GM06990 (cell line): ENCODE measurements around the gene SLC38A10.

Source experiments
- DNase-seq: peaks from one replicate; pipeline ENCODE4 v3.0.0-alpha.2; 2011; ENCODE audit not compliant: insufficient read length; ENCODE audit errors: extremely low read depth
- H3K27me3 ChIP-seq: replicated peaks from 2 replicates; pipeline ENCODE4 v1.6.0; 2011; ENCODE audit warnings: low read length; ENCODE audit not compliant: control insufficient read depth, insufficient read depth
- H3K36me3 ChIP-seq: 2 replicates; pipeline ENCODE4 v1.5.1; 2011; ENCODE audit warnings: low read length; ENCODE audit not compliant: control insufficient read depth, insufficient read depth
- H3K4me3 ChIP-seq: replicated peaks from 2 replicates; pipeline ENCODE4 v1.5.1; 2011; ENCODE audit warnings: low read depth, mild to moderate bottlenecking, control low read depth, low read length
- CTCF ChIP-seq: IDR thresholded peaks from 2 replicates; pipeline ENCODE4 v1.5.1; 2011; ENCODE audit warnings: low read length, control low read depth, mild to moderate bottlenecking, inconsistent platforms; ENCODE audit not compliant: insufficient read depth, poor library complexity, severe bottlenecking

The SLC38A10 gene

DNA sequence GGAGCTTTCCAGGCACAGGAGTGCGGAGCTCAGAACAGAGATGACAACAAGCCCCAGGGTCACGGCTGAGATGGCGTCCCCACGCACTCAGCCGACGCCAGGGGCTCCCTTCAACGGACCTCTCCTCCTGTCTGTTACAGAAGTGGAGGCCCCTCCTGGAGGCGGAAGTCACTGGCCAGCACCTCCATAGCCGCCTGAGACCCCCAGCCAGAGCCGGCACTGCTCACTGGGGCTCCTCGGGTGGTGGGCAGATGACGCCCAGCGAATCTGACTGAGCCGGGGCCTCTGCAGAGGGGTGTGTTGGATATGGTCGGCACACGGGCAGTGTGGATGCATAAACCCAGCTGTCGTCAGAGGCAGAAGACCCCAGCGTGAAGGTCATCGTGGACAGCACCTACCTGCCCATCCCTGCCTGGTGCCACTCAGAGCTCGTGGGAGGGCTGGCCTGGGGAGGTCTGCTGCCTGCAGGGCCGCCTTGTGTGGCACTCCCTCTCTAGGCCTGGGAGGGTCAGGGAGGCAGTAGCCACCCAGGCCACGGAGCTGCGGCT, 36.0 kb downstream of the SLC38A10 start:
- no peak overlapping the region for H3K4me3 ChIP-seq
- no peak for TF ChIP-seq CTCF
- H3K36me3 ChIP-seq = peaks cover 51% of the 10 kb centered on the region
- no peaks in the 10 kb centered on the region for H3K27me3 ChIP-seq
- no peak for DNase-seq

DNA sequence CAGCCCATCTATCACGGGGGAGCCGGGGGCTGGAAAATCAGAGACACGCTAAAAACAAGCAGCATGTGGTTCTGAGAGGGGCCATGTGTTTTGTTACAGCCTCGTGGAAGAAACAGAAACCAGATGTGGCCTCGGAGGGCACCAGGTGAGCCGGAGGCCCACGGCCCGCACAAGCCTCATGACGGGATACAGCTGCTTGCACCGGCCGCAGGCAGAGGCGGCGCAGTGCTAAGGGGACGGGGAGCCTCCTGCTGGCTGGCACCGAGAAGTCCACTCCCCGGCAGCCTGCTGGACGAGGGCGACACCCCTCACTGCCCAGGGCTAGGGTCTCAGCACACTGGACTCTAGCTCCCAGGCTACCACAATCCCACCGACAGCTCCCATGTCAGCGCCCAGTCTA, 36.8 kb downstream of the SLC38A10 start:
- no peak for DNase-seq
- no peak for TF ChIP-seq CTCF
- no peaks in the 10 kb centered on the region for H3K27me3 ChIP-seq
- no peak overlapping the region for H3K4me3 ChIP-seq
- H3K36me3 ChIP-seq = peaks cover 46% of the 10 kb centered on the region

GRCh38 chr17:81257533-81257932, 37.6 kb downstream of the SLC38A10 start:
- TF ChIP-seq CTCF = no peak
- H3K27me3 ChIP-seq = no peaks in the 10 kb centered on the region
- DNase-seq = no peak
- H3K4me3 ChIP-seq = no peak overlapping the region
- peaks cover 49% of the 10 kb centered on the region for H3K36me3 ChIP-seq

- H3K36me3 ChIP-seq = peaks cover 49% of the 10 kb centered on the region
- no peak for TF ChIP-seq CTCF
- no peak overlapping the region for H3K4me3 ChIP-seq
- H3K27me3 ChIP-seq = no peaks in the 10 kb centered on the region
- DNase-seq = no peak
These were observed 38.5 kb downstream of the SLC38A10 start for GRCh38 chr17:81256616-81257015.

GRCh38 chr17:81254955-81255717, 40.0 kb downstream of the SLC38A10 start:
- Histone ChIP-seq H3K36me3 (peaks cover 45% of the 10 kb centered on the region), H3K4me3 (no peak overlapping the region), H3K27me3 (no peaks in the 10 kb centered on the region)
- no peak for DNase-seq
- TF ChIP-seq CTCF = peak; percentile 8
